Measurements from ENCODE around the gene WDR62. TPM values are rescaled to one million over a fixed set of nuclear protein-coding genes. Genes with fewer than 3 reads are reported as not detected.

WDR62 gene
- total RNA-seq, 1 experiment from 2014 or later = 51.4 TPM

DNA sequence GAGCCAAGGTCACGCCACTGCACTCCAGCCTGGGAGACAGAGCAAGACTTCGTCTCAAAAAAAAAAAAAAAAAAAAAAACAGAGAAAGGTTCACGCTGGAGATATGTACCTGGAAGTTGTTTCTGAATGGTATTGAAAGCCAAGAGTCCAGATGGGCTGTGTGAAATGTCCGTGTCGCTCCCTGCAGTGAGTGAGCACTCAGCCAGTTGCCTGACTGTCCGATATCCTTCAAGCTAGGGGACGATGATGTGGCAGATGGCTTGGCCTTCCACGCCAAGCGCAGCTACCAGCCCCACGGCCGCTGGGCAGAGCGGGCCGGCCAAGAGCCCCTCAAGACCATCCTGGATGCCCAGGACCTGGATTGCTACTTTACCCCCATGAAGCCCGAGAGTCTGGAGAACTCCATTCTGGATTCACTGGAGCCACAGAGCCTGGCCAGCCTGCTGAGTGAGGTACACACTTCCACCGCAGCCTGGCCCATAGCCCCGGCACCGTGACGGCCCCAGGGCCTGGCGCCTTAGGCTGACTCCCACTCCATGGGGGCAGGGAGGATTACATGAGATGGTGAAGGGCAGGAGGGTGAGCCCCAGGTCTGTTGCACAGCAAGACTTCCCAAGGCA is 44.6 kb downstream of the WDR62 start:
- in situ Hi-C loops (cut with HindIII; ENCODE audit: low pct_unique_long_range_greater_than_20kb, low sequenced_read_pairs) = no loop called here
- no TSS peak for BruUV-seq (replicated peaks)

DNA sequence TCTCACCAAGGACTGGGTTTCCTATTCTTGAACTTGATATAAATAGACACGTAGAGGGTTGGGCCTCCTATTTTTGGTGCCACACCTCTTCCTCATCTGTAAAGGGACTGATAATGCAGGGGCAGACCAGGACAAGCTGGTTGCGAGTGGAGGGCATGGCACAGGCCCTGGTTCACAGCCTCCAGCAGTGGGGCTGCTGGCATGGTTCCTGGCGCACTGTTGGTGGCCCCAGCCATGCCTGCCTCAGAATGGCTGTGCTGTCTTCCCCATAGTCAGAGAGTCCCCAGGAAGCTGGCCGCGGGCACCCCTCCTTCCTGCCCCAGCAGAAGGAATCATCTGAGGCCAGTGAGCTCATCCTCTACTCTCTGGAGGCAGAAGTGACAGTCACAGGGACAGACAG is 45.8 kb downstream of the WDR62 start:
- CTCF ChIA-PET = interaction anchor here (1.2 kb wide), 1 partner anchor 69 kb away, joined by 5 read pairs; no protein-coding TSS in a partner anchor
- Histone ChIP-seq H3K4me1 (ENCODE audit: control insufficient read depth, insufficient read depth, low read length) (no peaks in the 10 kb centered on the region), H3K27me3 (ENCODE audit: control insufficient read depth, insufficient read depth, low read length) (no peaks in the 10 kb centered on the region), H3K4me3 (ENCODE audit: low read depth in 2 of 2, low read length in 2 of 2) (no peak overlapping the region), H3K36me3 (ENCODE audit: control insufficient read depth, insufficient read depth, low read length) (peaks cover 14% of the 10 kb centered on the region), H3K9me3 (ENCODE audit: control insufficient read depth, insufficient read depth, low read depth, low read length) (no peaks in the 10 kb centered on the region), H3K27ac (ENCODE audit: low read length) (no peak overlapping the region)
- in situ Hi-C loops (cut with HindIII; ENCODE audit: low pct_unique_long_range_greater_than_20kb, low sequenced_read_pairs) (no loop called here), intact Hi-C loops (cut with micrococcal nuclease; ENCODE audit: unreplicated experiment) (no loop called here)
- POLR2A ChIA-PET = no interaction called here
- BruUV-seq (replicated peaks) = no TSS peak
- TF ChIP-seq POLR2AphosphoS5 (IDR thresholded peaks at IDR 0.05; ENCODE audit: low read depth, low read length) (no peak), SIN3A (IDR thresholded peaks at IDR 0.05; ENCODE audit: borderline replicate concordance, insufficient read depth, low read depth, low read length) (no peak), TCF7L2 (IDR thresholded peaks at IDR 0.05; ENCODE audit: low read depth, low read length) (no peak)
- TF ChIP-seq, protein P1, sequence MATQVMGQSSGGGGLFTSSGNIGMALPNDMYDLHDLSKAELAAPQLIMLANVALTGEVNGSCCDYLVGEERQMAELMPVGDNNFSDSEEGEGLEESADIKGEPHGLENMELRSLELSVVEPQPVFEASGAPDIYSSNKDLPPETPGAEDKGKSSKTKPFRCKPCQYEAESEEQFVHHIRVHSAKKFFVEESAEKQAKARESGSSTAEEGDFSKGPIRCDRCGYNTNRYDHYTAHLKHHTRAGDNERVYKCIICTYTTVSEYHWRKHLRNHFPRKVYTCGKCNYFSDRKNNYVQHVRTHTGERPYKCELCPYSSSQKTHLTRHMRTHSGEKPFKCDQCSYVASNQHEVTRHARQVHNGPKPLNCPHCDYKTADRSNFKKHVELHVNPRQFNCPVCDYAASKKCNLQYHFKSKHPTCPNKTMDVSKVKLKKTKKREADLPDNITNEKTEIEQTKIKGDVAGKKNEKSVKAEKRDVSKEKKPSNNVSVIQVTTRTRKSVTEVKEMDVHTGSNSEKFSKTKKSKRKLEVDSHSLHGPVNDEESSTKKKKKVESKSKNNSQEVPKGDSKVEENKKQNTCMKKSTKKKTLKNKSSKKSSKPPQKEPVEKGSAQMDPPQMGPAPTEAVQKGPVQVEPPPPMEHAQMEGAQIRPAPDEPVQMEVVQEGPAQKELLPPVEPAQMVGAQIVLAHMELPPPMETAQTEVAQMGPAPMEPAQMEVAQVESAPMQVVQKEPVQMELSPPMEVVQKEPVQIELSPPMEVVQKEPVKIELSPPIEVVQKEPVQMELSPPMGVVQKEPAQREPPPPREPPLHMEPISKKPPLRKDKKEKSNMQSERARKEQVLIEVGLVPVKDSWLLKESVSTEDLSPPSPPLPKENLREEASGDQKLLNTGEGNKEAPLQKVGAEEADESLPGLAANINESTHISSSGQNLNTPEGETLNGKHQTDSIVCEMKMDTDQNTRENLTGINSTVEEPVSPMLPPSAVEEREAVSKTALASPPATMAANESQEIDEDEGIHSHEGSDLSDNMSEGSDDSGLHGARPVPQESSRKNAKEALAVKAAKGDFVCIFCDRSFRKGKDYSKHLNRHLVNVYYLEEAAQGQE (IDR thresholded peaks at IDR 0.05; ENCODE audit: insufficient read depth in 1 of 2, low read depth in 2 of 2, low read length in 1 of 2) = no peak
- TF ChIP-seq, protein P2, sequence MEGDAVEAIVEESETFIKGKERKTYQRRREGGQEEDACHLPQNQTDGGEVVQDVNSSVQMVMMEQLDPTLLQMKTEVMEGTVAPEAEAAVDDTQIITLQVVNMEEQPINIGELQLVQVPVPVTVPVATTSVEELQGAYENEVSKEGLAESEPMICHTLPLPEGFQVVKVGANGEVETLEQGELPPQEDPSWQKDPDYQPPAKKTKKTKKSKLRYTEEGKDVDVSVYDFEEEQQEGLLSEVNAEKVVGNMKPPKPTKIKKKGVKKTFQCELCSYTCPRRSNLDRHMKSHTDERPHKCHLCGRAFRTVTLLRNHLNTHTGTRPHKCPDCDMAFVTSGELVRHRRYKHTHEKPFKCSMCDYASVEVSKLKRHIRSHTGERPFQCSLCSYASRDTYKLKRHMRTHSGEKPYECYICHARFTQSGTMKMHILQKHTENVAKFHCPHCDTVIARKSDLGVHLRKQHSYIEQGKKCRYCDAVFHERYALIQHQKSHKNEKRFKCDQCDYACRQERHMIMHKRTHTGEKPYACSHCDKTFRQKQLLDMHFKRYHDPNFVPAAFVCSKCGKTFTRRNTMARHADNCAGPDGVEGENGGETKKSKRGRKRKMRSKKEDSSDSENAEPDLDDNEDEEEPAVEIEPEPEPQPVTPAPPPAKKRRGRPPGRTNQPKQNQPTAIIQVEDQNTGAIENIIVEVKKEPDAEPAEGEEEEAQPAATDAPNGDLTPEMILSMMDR (IDR thresholded peaks at IDR 0.05) = no peak
- ATAC-seq = no peak
- no peak for DNase-seq (ENCODE audit: low read depth, low spot score)

More for the DNA sequence above, 44.6 kb downstream of the WDR62 start:
- intact Hi-C loops (cut with micrococcal nuclease; ENCODE audit: unreplicated experiment) = no loop called here
- Histone ChIP-seq H3K4me1 (ENCODE audit: control insufficient read depth, insufficient read depth, low read length) (no peaks in the 10 kb centered on the region), H3K27ac (ENCODE audit: low read length) (no peak overlapping the region), H3K4me3 (ENCODE audit: low read depth in 2 of 2, low read length in 2 of 2) (no peak overlapping the region), H3K9me3 (ENCODE audit: control insufficient read depth, insufficient read depth, low read depth, low read length) (no peaks in the 10 kb centered on the region), H3K27me3 (ENCODE audit: control insufficient read depth, insufficient read depth, low read length) (no peaks in the 10 kb centered on the region), H3K36me3 (ENCODE audit: control insufficient read depth, insufficient read depth, low read length) (peaks cover 15% of the 10 kb centered on the region)
- no peak for TF ChIP-seq POLR2AphosphoS5 (IDR thresholded peaks at IDR 0.05; ENCODE audit: low read depth, low read length)
- TF ChIP-seq, protein P1 (IDR thresholded peaks at IDR 0.05; ENCODE audit: insufficient read depth in 1 of 2, low read depth in 2 of 2, low read length in 1 of 2) = no peak
- no peak for TF ChIP-seq TCF7L2 (IDR thresholded peaks at IDR 0.05; ENCODE audit: low read depth, low read length)
- TF ChIP-seq, protein P2 (IDR thresholded peaks at IDR 0.05) = no peak
- no peak for ATAC-seq
- DNase-seq (ENCODE audit: low read depth, low spot score) = no peak
- POLR2A ChIA-PET = no interaction called here
- CTCF ChIA-PET = interaction anchor here (1.2 kb wide), 1 partner anchor 68 kb away, joined by 5 read pairs; no protein-coding TSS in a partner anchor
